Measurements from ENCODE around the gene ARMC10.
"Not testable (repeated sequence)": the region's sequence is repeated elsewhere in the genome, so short reads cannot be mapped to it uniquely, and the experiment has no call there.

The ARMC10 gene
- 12.8 to 21.2 reads per million in 2 donors for total RNA-seq

DNA sequence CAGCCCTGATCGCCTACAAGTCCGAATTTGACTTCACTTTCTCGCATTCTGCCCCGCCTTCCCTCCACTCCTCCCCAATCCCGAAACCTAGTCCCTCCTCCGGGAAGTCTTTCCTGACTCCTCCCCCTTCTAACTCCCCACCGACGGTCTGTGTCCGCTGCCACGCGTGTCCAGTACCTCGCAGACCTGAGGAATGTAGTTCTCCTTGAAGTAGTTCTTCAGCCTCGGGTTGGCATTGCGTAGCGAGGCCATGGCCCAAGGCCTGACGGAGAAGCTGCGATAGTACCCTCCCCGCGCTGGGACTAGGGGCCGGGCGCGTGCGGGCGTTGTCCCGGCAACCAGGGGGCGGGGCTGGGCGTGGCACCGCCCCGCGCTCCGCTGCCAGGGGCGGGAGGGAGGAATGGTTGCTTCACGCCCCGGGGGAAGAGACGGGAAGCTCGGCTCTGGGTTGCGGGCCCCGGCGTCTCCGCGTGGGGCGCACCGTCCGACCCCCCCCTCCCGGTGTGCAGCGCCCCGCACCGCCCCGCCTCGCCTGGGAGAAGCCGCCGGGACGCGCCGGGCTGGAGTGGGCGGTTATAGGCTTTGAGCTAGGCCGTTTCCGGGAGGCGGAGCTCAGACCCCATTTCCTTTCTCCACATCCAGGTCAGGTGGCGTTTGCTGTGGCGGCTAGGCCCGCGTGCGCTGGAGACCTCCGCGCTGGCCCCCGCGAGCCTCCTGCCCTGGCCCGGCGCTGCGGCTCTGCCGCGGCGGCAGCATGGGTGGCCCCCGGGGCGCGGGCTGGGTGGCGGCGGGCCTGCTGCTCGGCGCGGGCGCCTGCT, at the start of gene ARMC10, which contains the start of gene FBXL13:
Gene ARMC10, plus strand, starts transcription at position 622 of the 818 bp plus-strand sequence. Its CDS starts 133 bp downstream, at position 755.
Gene FBXL13, minus strand, starts transcription at position 278 of the 818 bp plus-strand sequence.
- DNase-seq: peak; percentile 79 to 90 (median 87)

DNA sequence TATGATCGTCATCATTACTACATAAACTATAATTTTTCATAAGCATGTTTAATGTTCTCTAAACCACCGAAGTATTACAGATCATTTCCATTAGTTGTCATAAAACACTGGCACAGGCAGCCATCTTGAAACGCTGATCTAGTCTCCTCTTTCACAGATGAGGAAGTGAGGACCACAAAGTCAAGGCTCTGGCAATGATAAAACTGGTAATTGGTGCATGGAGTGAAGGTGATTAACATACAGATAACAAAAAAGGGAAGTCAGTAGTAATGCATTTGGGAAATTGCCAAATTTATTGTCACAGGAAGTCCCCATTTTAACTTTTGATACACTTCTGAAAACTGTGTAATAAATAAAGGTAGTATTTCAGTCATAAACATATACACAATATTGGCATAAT, 49.6 kb upstream of the ARMC10 start:
- DNase-seq: no peak

DNA sequence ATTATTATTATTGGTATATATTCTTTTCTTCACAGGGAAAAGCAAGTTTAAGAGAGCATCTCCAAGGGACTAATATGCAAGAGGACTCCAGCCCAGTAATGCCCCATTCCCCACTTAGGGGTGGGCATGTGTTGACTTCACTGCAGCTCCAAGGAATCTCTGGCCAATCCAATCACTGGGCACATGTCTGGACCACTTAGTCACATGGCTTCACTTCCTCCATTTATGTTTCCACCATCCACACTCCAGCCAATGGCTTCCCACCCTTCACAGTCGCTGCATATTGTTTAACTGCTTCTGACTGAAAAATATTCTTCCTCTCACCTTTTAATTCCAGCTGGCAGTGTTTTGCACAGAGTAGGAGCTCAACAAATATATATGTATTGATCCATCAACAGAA, 43.9 kb upstream of the ARMC10 start:
- no peak for DNase-seq

DNA sequence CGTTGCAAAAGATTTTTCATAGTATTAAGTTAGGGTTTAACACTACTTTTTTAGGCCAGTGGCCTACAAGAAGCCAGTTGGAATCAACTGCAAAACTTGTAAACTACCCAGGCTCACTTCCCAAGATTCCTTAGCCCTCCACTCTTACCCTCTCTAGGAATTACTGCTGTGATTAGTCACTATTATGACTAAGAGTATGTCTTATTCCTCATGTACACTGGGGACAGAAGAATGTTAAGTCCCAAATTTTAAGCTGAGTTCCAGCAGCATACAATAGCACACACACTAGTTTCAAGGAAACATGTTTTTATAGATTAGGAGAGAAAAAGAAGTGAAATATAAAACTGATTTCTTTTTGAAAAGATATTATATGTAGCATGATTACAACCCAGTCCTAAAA, 43.2 kb upstream of the ARMC10 start:
- no peak for DNase-seq

DNA sequence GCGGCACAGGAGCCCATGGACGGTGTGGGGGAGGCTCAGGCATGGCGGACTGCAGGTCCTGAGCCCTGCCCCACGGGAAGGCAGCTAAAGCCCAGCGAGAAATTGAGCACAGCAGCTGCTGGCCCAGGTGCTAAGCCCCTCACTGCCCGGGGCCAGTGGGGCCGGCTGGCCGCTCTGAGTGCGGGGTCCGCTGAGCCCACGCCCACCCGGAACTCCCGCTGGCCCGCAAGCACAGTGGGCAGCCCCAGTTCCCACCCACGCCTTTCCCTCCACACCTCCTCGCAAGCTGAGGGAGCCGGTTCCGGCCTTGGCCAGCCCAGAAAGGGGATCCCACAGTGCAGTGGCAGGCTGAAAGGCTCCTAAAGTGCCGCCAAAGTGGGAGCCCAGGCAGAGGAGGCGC, 40.6 kb upstream of the ARMC10 start:
- not testable (repeated sequence) for DNase-seq

DNA sequence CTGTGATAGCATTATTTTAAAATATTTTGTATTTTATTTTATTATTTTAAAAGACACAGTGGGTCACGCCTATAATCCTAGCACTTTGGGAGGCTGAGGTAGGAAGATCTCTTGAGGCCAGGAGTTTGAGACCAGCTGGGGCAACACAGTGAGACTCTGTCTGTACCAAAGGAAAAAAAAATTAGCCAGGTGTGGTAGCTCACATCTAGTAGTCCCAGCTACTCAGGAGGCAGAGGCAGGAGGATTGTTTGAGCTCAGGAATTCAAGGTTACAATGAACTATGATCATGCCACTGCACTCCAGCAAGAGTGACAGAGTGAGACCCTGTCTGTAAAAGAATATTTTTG, 37.5 kb upstream of the ARMC10 start:
- no peak for DNase-seq

DNA sequence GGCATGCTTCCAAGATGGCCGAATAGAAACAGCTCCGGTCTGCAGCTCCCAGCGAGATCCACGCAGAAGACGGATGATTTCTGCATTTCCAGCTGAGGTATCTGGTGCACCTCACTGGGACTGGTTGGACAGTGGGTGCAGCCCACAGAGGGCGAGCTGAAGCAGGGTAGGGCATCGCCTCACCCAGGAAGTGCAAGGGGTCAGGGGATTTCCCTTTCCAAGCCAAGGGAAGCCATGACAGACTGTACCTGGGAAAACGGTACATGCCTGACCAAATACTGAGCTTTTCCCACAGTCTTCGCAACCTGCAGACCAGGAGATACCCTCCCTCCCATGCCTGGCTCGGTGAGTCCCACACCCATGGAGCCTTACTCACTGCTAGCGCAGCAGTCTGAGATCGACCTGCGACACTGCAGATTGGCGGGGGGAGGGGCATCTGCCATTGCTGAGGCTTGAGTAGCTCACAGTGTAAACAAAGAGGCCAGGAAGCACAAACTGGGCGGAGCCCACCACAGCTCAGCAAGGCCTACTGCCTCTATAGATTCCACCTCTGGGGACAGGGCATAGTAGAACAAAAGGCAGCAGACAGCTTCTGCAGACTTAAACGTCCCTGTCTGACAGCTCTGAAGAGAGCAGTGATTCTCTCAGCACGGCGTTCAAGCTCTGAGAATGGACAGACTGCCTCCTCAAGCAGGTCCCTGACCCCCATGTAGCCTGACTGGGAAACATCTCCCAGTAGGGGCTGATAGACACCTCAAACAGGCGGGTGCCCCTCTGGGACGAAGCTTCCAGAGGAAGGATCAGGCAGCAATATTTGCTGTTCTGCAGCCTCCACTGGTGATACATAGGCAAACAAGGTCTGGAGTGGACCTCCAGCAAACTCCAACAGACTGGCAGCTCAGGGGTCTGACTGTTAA, 36.9 kb upstream of the ARMC10 start:
- DNase-seq: peak in 1 of 5 experiments; percentile 46

DNA sequence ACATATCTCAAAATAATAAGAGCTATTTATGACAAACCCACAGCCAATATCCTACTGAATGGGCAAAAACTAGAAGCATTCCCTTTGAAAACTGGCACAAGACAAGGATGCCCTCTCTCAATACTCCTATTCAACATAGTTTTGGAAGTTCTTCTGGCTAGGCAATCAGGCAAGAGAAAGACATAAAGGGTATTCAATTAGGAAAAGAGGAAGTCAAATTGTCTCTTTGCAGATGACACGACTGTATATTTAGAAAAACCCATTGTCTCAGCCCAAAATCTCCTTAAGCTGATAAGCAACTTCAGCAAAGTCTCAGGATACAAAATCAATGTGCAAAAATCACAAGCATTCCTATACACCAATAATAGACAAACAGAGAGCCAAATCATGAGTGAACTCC, 33.1 kb upstream of the ARMC10 start:
- not testable (repeated sequence) for DNase-seq

DNA sequence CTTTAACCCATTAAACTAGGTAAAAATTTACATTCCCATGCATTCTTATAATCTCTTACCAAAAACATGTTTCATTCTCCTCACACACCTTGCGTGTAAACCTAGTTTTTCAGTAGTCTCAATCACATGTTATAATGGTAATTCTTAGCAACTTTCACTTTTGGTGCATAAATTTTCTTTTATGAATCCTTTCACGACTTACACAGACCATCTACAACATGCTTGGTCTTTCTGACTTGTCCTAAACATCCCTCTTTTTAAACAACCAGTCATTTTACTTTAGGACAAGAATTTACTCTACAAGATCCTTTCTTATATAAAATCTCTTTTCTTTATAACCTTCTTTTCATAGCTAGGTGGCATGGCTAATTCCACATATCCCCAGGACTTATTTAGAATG, 26.1 kb upstream of the ARMC10 start:
- DNase-seq: no peak

DNA sequence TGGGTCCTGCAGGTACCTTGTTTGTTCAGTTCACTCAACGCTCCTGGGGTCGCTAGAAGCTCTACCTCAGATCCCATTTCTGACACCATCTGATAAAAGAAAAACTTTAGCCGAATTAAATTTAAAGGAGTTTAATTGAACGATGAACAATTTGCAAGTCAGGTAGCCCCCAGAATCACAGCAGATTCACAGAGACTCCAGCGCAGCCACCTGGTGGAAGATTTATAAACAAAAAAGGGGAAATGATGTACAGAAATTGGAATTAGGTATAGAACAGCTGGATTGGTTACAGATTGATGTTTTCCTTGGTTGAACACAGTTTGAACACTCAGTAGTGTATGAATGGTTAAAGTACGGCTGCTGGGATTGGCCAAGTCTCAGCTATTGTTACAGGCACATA, 23.4 kb upstream of the ARMC10 start:
- DNase-seq: no peak

DNA sequence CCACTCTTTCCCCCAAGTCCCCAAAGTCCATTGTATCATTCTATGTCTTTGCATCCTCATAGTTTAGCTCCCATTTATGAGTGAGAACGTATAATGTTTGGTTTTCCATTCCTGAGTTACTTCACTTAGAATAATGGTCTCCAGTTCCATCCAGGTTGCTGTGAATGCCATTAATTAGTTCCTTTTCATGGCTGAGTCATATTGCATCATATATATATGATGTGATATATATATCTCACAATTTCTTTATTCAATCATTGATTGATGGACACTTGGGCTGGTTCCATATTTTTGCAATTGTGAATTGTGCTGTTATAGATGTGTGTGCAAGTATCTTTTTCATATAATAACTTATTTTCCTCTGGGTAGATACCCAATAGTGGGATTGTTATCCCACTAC, 18.9 kb upstream of the ARMC10 start:
- not testable (repeated sequence) for DNase-seq

DNA sequence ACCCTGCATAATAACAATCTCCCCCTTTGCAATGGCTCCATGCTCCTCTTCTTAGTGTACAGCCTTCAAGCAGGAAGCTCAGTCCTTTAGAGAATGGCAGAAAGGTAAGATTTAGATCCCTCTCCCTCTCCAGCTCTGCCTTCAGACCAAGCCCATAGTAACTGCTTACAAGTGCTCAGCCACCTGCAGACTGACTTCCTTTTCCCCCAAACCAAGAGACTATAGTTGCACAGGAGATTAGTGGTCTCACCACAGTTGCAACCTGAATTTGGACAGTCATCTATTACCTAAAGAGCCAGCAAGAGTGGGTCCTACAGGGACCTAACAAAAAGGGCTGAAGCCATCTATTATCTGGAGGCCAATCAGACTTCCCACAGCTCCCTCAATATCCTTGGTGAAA, 16.8 kb upstream of the ARMC10 start:
- DNase-seq: no peak

DNA sequence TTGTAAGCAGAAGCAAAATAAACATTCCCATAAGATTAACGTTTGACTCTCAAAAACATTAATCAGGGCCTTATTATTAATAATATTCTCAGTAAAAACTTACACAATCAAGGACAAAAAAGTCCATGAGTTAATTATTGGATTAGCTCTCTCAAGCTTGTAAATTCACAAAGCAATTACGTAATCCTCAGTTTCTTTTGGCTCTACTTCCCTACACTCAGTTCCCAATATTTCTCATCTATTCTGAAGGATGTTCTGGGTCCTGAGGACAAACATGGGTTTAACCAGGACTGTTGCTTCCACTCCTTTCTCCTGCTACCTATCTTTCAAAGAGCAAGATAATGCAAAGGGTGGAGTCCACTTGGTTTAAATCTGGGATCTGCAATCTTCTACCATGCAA, 15.5 kb upstream of the ARMC10 start:
- no peak for DNase-seq

DNA sequence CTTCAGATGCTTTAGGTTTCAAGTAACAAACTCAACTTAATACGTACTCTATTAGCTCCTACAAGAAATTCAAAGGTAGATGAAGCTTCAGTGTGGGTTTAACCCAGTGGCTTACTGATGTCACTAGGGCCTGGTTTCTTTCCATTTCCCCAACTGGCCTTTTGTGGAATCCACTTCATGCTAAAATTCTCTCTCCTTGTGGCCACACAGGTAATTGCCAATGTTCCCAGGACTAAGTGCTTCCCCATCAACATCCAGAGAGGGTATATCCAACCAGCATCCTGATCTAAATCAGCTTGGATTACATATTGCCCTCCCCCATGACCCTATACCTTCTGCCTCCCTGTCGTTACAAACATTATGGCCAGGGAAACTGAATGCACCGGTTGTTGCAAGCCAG, 11.0 kb upstream of the ARMC10 start:
- DNase-seq: no peak

DNA sequence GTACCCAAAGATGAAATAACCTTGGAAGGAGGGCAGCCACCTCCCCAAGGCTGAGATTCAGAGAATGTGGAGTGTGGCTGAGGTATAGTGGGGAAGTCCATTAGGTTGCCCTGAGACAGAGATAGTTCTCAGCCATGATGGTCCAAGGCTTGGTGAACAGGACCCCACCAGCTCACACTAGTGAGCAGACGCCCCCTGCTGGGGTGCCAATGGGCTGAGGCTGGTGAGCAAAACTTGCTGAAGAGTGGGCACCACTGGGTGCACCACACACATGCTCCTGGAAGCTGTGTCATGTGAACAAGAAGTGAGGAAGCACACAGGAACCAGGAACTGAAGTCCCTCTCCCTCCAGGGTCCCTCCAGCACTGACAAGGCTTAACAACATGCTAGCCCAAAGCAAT, 9.3 kb upstream of the ARMC10 start:
- peak in 3 of 5 experiments; percentile 13 to 48 (median 30) for DNase-seq

DNA sequence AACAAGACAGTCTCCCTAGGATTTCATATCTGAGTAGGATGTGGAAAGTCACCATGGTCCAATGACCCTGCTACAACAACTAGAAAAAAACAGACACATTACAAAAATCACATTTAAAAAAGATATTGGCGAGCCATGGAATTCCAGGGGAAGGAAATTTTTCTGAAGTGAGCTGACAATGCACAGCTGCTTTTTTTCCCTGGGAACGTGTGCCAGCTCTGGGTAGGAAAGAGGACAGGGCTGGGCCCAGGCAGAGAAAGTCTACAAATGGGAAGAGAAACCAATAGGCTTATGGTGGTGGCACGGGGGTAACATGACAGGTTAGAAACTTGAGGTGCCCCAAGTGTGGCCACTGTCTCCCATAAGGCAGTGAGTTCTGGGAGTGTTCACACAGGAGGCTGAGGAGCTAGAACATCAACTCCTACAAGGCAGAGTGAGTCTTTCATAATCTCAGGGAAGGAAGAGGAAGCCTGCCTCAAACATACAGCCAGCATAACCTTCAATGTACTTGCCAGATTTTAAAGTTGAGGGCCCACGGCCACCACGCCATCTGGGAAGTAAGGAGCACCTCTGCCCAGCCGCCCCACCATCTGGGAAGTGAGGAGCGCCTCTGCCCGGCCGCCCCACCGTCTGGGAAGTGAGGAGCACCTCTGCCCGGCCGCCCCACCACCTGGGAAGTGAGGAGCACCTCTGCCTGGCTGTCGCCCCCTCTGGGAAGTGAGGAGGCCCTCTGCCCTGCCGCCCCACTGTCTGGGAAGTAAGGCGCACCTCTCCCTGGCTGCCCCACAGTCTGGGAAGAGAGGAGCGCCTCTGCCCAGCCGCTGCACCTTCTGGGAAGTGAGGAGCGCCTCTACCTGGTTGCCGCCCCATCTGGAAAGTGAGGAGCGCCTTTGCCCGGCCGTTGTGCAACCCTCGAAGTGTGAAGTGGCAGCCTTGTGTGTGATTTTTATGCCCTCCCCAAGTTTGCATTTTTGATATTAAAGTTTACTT, 6.2 kb upstream of the ARMC10 start:
- no peak for DNase-seq

DNA sequence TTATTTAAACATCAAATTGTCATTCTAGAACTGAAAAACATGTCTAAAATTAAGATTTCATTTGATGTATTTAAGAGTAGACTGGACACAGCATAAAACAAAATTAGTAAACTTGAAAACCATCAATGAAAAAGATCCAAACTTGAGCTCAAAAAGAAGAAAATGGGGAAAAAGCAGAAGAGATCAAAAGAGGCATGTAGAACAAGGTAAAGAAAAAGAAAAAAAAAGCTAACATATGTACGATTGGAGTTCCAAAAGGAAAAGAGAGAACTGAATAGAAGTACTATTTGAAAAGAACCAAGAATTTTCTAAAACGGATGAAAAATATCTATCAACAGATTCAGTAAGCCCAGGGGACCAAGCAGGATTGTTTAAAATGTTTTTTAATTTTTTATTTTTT, 3.9 kb upstream of the ARMC10 start:
- no peak for DNase-seq

DNA sequence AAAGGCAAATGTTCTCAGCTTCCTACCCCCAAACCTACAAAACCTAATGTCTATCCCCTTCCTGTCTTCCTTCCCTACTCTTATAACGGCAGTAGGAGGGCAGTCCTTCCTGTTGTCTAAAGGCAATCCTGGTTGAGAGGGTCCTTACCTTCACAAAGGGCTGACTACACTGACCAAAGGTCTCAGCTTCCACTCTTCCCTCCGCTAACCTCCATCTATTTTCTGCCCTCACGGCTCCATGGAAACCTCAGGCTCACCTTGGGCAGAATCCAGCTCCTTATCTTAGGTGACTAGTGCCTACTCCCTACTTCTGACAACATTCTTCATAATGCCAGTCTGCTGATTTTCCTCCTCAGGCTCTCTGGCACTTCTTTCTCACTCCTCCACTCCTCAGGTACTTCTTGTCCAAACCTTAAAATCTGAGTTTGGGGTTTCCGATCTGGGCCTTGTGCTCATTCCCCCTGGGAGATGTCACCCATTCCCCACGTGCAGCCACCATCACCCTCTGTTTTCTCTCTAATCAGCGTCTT, 886 bp upstream of the ARMC10 start:
- DNase-seq: no peak

DNA sequence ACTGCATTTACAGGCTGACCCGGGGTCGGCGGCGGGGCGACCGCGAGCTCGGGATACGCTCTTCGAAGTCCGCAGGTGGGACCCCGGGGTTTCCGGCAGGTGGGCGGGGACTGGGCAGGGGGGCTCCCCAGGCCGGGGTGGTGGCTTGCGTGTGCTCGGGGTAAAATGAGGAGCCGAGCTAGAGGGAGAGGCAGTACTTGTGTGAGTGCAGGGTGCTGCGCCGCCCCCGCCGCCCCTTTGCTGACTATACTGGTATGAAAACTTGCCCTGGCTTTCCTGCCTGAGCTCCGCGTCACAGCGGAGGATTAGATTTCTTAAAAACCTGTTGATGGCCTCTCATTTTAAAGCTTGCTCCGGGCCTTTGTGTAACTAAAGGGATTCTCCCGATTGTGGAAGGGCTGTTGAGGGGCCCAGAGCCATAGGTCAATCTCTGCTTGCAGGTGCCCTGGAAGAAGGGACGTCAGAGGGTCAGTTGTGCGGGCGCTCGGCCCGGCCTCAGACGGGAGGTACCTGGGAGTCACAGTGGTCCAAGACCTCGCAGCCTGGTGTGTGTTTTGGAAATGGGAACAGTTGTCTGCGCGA, 488 bp downstream of the ARMC10 start:
- peak in 4 of 5 experiments; percentile 34 to 82 (median 59) for DNase-seq

DNA sequence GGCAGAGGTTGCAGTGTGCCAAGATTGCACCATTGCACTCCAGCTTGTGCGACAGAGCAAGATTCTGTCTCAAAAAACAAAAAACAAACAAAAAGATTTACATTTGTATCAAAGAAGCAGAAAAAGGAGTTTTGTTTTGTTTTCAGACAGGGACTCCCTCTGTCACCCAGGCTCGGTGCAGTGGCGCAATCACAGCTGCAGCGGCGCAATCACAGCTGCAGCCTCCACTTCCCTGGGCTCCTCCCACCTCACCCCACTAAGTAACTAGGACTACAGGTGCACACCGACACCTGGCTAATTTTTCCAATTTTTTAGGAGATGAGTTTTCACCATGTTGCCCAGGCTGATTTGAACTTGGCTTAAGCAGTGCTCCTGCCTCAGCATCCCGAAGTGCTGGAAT, 1.8 kb downstream of the ARMC10 start:
- no peak for DNase-seq

DNA sequence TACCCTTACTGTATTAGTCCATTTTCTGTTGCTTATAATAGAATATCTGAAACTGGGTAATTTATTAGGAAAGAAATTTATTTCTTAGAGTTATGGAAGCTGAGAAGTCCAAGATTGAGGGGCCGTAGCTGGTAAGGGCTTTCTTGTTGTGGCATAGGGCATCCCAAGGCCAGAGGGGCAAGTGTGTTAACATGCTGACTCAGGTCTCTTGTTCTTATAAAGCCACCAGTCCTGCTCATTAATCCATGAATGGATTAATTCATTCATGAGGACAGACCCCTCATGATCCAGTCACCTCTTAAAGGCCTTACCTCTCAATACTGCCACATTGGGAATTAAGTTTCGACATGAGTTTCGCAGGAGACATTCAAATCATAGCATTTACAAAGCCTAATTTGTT, 2.4 kb downstream of the ARMC10 start:
- DNase-seq: no peak

DNA sequence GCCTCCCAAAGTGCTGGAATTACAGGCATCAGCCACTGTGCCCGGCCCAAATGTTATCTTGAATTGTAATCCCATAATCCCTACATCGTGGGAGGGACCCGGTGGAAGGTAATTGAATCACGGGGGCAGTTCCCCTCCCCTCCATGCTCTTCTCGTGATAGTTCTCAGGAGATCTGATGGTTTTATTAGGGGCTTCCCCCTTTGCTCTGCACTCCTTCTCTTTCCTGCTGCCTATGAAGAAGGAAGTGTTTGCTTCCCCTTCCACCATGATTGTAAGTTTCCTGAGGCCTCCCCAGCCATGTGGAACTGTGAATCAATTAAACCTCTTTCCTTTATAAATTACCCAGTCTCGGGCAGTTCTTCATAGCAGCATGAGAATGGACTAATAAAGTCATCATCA, 3.3 kb downstream of the ARMC10 start:
- not testable (repeated sequence) for DNase-seq

Measured in T-helper 2 cell (primary cell).